NCI-H2227 treated with DMSO at 0.1 percent for 48 hours (cell line): ENCODE results near the gene DPT.
A peak's percentile ranks its signal among the peaks of the same experiment; 100 is the strongest.
"Not testable (repeated sequence)": the region's sequence is repeated elsewhere in the genome, so short reads cannot be mapped to it uniquely, and the experiment has no call there.

Experiments
- DNase-seq: peaks from one replicate; lab custom pipeline; 2025; lab: John Stamatoyannopoulos, UW

The DPT gene

GRCh38 chr1:168728473-168729404 lies at the start of gene DPT:
Gene DPT (minus strand): TSS chr1:168729206. CDS start chr1:168729174, 32 bp downstream.
- no peak for DNase-seq

DNA sequence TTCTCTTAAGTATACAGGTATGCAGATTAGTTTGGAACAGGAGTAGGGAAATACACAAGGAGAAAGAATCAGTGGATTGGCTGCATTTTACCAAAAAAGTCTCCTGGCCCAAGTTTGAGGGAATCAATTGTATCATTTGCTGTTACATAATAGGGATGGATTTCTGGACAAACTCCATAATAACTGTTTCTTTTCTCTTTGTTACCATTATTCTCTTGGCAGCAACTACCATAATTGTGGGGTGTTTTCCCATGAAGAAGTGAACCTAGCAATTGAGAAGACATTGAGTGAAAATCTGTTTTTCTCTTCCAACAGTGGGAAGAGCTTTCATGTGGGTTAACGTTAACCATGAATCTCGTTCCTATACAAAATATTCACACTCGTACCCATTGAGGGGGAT lies 46.4 kb upstream of the DPT start:
- peak; percentile 85 for DNase-seq

DNA sequence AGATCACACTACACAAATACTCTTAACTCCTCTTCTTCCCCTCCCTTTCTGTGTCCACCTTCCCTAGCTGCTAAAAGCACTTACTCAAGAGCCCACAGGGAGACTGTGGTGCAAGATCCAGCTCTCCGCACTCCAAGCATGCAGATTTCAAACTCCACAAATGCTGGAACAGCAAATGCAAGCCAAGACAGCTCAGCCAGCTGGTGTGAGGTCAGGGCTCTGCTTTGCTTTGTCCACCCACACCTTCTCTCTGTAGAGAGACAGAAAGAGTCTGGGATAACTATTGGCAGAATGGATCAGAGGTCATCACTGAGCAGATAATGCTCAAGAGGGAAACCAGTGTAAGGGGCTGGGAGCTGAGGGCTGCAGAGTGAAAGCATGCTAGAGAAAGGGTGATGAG lies 45.2 kb upstream of the DPT start:
- no peak for DNase-seq

DNA sequence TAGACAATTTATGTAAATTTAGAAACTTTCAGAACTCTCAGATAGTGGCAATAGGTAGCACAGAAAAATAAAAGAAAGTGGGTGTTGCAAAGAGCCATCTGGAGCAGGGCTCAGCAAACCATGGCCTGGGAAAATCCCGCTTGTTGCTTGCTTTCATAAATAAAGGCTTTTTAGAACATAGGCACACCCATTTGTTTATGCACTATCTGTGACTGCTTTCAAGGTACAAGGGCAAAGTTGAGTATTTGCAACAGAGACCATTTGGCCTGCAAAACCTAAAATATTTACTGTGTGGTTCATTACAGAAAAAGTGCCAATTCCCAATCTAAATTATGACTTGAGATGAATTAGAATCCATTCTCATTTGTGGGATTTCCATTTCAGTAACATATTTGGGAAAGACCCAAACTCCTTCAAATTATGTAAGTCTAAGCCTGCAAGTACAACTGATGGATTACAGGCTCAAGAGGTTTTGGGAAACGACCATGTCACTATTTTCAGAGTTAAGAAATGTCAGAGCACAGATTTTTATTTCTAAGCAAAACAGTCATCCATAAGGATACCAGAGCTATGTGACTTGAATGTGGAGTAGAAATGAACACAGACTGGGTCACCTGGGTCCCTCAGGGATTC lies 43.5 kb upstream of the DPT start:
- DNase-seq, result no peak

DNA sequence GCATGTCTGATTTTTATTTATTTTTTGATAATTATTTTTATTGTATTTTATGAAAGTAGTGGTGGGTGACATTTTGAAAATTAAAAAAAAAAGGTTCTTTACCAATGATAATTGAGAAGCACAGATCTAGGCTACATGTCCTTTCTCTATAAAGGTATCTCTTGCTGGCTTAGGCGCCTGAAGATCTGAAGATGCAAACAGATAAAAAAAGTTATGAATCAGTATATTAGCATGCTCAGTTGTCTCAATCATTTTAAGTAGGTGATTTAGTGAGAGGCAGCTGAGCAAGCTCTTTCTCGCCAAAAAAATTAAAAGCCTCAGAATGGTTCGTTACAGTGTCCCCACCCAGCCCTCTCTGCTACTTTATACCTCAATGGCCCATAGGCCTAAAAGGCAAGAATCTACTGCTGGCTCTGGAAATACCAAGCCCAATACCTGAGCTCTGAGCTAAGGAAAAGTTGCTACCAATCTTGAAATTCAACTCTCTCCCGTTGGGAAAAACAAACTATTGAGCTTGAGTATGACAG lies 42.2 kb upstream of the DPT start:
- no peak for DNase-seq

- not testable (repeated sequence) for DNase-seq
Observed at GRCh38 chr1:168769893-168770292, 40.9 kb upstream of the DPT start.

- no peak for DNase-seq
Observed at GRCh38 chr1:168767894-168768584, 39.0 kb upstream of the DPT start.

DNA sequence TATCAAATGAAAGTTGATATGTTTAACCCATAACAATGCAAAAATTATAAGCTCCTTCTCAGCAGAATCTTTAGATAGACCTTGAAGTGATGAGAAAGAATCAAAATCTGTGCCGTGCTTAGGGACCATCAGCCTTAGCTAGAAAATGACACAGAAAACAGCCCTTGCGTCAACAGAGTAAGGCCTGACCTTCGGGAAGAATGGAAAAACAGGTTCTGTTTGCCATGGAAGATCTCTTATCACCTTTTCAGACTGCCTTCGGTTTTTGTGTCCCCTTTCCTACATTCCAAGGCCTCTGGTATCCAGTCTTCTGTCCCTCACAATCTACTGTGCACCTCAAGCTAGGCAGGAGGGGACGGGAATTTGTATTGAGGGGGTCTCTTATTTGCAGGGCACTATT lies 37.6 kb upstream of the DPT start:
- no peak for DNase-seq

DNA sequence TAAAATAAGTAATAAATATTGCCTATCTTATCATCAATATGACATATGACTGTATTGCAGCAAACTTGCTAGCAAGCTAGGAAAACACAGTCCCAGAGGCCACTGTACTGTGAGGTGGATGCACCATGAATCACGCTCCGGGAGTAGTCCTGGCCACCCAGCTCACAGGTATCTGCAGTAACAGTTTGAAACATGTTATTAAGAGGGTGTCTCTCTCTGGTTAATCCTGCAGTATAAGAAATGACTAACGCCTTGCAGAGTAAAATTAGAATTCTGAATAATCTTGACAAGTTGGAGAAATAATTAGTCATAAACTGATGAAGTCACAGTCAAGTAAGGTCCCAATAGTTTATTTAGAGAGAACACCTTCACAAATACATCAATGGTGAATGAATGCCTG lies 34.0 kb upstream of the DPT start:
- DNase-seq, result no peak

GRCh38 chr1:168762473-168762872 lies 33.5 kb upstream of the DPT start:
- DNase-seq, result no peak

DNA sequence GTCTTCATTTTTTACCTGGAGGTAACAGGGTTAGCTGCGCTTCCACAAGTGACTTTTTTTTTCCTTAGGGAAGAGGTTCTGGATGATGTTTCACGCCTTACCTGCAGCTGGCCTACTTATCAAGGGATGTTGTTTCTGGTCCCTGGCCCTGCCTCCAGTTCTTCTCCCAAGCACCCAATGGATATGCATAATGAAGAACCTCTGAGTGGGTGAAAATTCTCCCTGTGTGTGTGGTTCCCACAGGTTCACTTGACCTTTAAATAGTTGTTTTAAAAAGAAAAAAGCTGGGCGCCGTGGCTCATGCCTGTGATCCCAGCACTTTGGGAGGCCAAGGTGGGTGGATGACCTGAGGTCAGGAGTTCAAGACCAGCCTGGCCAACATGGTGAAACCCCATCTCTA lies 31.8 kb upstream of the DPT start:
- DNase-seq, result no peak

- no peak for DNase-seq
Observed at GRCh38 chr1:168760241-168760640, 31.2 kb upstream of the DPT start.

GRCh38 chr1:168759077-168759476 lies 30.1 kb upstream of the DPT start:
- DNase-seq, result no peak

GRCh38 chr1:168758503-168758902 lies 29.5 kb upstream of the DPT start:
- DNase-seq, result no peak

DNA sequence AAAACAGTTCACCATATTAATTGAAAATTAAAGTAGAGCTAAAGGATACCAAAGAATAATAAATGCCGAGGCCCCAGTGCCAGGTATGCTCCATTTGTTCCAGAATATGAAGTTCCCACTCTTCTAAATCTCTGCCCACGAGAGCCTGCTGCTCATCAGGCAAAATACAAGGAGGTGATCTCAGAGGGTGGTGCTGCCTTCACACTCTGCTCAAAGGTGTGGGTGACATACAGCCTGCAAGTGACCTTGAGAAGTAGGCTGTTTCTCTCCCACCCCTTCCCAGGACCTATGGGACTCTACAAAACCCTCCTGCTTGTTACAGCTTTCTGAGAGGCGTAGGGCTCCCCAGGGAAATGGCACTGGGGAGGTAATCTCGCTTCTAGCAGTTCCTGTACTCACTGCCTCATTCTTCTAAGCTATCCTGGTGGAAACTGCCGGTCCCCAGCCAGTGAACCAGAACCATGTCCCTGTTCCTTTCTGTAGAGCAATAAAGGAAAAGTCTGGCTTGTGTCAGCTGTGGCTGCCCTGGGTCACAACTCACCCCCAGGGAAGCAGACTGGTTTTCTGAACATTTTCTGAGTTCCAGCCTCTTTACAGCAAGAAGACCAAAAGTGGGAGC lies 26.9 kb upstream of the DPT start:
- DNase-seq, result no peak

- DNase-seq, result no peak
Observed at GRCh38 chr1:168752171-168752832, 23.3 kb upstream of the DPT start.

GRCh38 chr1:168751195-168751650 lies 22.2 kb upstream of the DPT start:
- DNase-seq, result peak; percentile 89

DNA sequence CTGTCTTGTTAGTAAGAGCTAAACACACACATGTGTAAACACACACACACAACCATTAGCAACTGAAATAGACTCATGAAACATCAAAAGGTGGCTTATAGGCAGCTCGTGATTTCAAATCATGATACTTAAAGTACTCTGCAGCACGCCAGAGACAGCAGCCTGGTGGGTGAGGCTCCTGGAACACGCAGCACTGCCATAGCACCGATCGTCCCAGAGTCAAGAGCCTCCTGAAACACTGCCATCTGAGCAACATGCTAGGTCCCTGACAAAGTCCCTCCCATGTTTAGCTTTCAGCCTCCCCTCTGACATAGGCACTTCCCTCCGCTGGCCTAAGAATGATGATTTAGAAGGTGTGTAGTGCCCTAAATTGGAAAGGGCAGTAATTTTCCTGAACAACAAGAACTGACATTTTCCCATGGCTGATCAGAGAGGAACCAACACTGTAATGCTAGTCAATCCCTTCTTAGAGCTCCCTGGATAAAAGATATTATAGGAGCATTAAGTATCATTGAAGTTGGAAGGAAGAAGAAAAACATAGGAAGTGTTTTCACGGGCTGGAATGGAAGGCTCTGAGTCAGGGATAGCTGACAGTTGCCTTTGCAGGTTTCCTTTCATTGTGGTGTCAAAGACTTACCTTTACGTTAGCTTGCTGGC lies 14.1 kb upstream of the DPT start:
- peak; percentile 22 for DNase-seq

GRCh38 chr1:168742386-168742785 lies 13.4 kb upstream of the DPT start:
- no peak for DNase-seq

DNA sequence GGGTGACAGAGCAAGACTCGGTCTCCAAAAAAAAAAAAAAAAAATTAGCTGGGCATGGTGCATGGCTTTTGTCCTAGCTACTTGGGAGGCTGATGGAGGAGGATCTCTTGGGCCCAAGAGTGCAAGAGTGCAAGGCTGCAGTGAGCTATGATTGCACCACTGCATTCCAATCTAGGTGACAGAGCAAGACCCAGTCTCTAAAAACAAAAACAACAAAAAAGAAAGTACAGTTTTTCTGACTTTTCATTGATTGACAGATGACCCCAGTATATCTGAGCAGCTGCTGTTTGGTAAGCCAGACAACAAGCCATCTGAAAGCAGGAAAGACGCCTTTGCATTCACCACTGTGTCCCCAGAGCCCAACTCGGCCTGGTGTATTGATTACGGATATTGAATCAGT lies 10.9 kb upstream of the DPT start:
- no peak for DNase-seq

DNA sequence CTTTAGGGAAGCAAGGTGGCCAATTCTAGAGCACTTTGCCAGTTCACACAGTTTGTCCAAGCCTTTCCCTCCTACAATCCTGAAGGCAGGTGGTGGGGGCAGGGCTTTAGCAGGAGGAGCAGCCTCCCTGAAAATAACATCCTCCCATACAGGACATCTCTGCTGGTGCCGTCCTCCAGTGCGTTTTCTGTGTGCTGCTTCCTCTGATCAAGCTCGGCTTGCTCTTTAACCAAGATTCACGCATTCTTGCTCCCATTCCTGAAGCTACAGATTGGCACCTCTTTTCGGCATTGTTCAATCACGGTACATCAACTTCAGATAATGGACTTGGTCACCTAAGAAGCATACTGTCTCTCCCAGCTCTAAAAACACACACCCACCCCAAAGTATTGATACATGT lies 7.5 kb upstream of the DPT start:
- no peak for DNase-seq
